Urothelium cell line (cell line): ENCODE data around the gene NDEL1.
"Not testable (repeated sequence)": the region's sequence is repeated elsewhere in the genome, so short reads cannot be mapped to it uniquely, and the experiment has no call there.

Source experiments
- DNase-seq: peaks from one replicate; pipeline ENCODE4 v3.0.0; 2011; ENCODE audit warnings: low spot score, mixed read lengths
- FAIRE-seq: peaks from 2 replicates; lab custom pipeline; 2011; peaks lifted over from hg19 to GRCh38; lab: Jason Lieb, UNC

NDEL1 gene

GRCh38 chr17:8435245-8436168 lies at the start of gene NDEL1:
Gene NDEL1, plus strand, starts transcription at chr17:8435884. Its CDS starts 8,388 bp downstream, at chr17:8444272.
- peak; percentile 97 for DNase-seq
- FAIRE-seq = no peak

- no peak for DNase-seq
- FAIRE-seq = no peak
These were observed 48.8 kb upstream of the NDEL1 start for GRCh38 chr17:8386841-8387240.

GRCh38 chr17:8387914-8388651 lies 47.6 kb upstream of the NDEL1 start:
- FAIRE-seq (no peak), DNase-seq (no peak)

- no peak for DNase-seq
- FAIRE-seq = no peak
These were observed 44.0 kb upstream of the NDEL1 start for GRCh38 chr17:8391711-8392110.

- no peak for FAIRE-seq
- no peak for DNase-seq
These were observed 43.4 kb upstream of the NDEL1 start for GRCh38 chr17:8392274-8392673.

GRCh38 chr17:8392674-8393469 lies 42.8 kb upstream of the NDEL1 start:
- no peak for FAIRE-seq
- DNase-seq = no peak

- FAIRE-seq = no peak
- DNase-seq = no peak
These were observed 42.0 kb upstream of the NDEL1 start for GRCh38 chr17:8393470-8394231.

GRCh38 chr17:8394497-8394896 lies 41.2 kb upstream of the NDEL1 start:
- FAIRE-seq, DNase-seq: not testable (repeated sequence)

- DNase-seq (no peak), FAIRE-seq (no peak)
These were observed 38.0 kb upstream of the NDEL1 start, which contains the start of gene RNF222 for GRCh38 chr17:8397636-8398035. Gene RNF222, minus strand, starts transcription at chr17:8397827. Its CDS starts 4,366 bp downstream, at chr17:8393461.

- no peak for FAIRE-seq
- no peak for DNase-seq
These were observed 36.7 kb upstream of the NDEL1 start for GRCh38 chr17:8398980-8399379.

GRCh38 chr17:8401107-8401506 lies 34.6 kb upstream of the NDEL1 start:
- no peak for DNase-seq
- FAIRE-seq = no peak

GRCh38 chr17:8402921-8403536 lies 32.7 kb upstream of the NDEL1 start:
- no peak for FAIRE-seq

GRCh38 chr17:8405499-8406016 lies 30.1 kb upstream of the NDEL1 start:
- FAIRE-seq (no peak), DNase-seq (no peak)

More at GRCh38 chr17:8402921-8403536, 32.7 kb upstream of the NDEL1 start:
- no peak for DNase-seq

- DNase-seq (no peak), FAIRE-seq (no peak)
These were observed 29.5 kb upstream of the NDEL1 start for GRCh38 chr17:8406174-8406573.

GRCh38 chr17:8408371-8408770 lies 27.3 kb upstream of the NDEL1 start:
- DNase-seq (peak; percentile 72), FAIRE-seq (no peak)

GRCh38 chr17:8409966-8410882 lies 25.5 kb upstream of the NDEL1 start:
- DNase-seq (peak; percentile 64), FAIRE-seq (no peak)

- DNase-seq = no peak
- no peak for FAIRE-seq
These were observed 24.8 kb upstream of the NDEL1 start for GRCh38 chr17:8410883-8411238.

GRCh38 chr17:8412089-8412488 lies 23.6 kb upstream of the NDEL1 start:
- FAIRE-seq = no peak

GRCh38 chr17:8413328-8413727 lies 22.4 kb upstream of the NDEL1 start:
- FAIRE-seq (no peak), DNase-seq (no peak)

More at GRCh38 chr17:8412089-8412488, 23.6 kb upstream of the NDEL1 start:
- no peak for DNase-seq
